ENCODE data around the gene SP5.

DNA sequence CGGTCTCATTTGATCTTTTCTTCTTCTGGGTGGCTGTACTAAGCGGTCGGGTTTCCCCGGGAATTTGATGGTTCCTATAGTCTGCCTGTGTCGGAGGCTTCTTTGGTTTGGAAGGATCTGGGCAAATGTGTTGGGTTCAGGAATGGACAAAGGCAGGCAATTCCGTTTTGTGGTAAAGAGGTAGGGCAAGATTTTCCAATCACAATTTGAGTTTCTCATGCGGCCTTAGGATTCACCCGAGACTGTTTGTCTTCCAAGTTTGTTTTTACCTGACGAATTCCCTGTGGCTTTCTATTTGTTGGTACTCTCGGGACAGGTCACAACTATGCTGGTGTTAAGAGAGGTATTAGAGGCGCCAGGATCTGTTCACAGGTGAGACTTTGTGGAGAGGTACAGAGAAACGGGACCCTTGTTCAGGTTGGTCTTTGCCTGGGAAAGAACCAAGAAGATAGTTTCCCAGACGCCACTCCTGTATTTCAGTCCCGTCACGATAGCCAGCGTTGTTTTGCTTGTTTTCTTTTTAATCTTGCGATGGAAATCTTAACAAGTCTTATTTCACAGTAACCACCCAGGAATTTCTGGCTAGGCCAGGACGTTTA, 3.0 kb downstream of the SP5 start:
- no peak for TF ChIP-seq TAF1 (IDR thresholded peaks at IDR 0.05; ENCODE audit: borderline replicate concordance, insufficient read depth, low read length)
- no peak for TF ChIP-seq POLR2AphosphoS5 (IDR thresholded peaks at IDR 0.05; ENCODE audit: low read depth, low read length)
- TF ChIP-seq SIN3A (IDR thresholded peaks at IDR 0.05; ENCODE audit: borderline replicate concordance, insufficient read depth, low read length): no peak
- TF ChIP-seq, protein P1, sequence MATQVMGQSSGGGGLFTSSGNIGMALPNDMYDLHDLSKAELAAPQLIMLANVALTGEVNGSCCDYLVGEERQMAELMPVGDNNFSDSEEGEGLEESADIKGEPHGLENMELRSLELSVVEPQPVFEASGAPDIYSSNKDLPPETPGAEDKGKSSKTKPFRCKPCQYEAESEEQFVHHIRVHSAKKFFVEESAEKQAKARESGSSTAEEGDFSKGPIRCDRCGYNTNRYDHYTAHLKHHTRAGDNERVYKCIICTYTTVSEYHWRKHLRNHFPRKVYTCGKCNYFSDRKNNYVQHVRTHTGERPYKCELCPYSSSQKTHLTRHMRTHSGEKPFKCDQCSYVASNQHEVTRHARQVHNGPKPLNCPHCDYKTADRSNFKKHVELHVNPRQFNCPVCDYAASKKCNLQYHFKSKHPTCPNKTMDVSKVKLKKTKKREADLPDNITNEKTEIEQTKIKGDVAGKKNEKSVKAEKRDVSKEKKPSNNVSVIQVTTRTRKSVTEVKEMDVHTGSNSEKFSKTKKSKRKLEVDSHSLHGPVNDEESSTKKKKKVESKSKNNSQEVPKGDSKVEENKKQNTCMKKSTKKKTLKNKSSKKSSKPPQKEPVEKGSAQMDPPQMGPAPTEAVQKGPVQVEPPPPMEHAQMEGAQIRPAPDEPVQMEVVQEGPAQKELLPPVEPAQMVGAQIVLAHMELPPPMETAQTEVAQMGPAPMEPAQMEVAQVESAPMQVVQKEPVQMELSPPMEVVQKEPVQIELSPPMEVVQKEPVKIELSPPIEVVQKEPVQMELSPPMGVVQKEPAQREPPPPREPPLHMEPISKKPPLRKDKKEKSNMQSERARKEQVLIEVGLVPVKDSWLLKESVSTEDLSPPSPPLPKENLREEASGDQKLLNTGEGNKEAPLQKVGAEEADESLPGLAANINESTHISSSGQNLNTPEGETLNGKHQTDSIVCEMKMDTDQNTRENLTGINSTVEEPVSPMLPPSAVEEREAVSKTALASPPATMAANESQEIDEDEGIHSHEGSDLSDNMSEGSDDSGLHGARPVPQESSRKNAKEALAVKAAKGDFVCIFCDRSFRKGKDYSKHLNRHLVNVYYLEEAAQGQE (IDR thresholded peaks at IDR 0.05; ENCODE audit: insufficient read depth in 1 of 2, low read depth in 2 of 2, low read length in 2 of 2): no peak

Data from PFSK-1 (cell line).